Thyroid gland (tissue), 4 donors: ENCODE measurements around the gene SLC25A6.

Source experiments
- POLR2A ChIP-seq, 2 donors: fragments of 450-650 bp; IDR thresholded peaks; one replicate each; pipeline ENCODE4 v1.6.1; 2017; ENCODE audit warnings: antibody characterized with exemption in 2 of 2, mild to moderate bottlenecking in 2 of 2, moderate library complexity in 1 of 2
- TF ChIP-seq, protein P1 (sequence below), 6 experiments: fragments of 200-600 bp in 3 of 6; fragments of 450-650 bp in 3 of 6; sonication (generic) in 3 of 6; IDR thresholded peaks; one replicate each; pipeline ENCODE4 v1.5.1; 2016 to 2019; ENCODE audit warnings: antibody characterized with exemption in 6 of 6, mild to moderate bottlenecking in 2 of 6, inconsistent platforms in 1 of 6, moderate library complexity in 1 of 6

DNA sequence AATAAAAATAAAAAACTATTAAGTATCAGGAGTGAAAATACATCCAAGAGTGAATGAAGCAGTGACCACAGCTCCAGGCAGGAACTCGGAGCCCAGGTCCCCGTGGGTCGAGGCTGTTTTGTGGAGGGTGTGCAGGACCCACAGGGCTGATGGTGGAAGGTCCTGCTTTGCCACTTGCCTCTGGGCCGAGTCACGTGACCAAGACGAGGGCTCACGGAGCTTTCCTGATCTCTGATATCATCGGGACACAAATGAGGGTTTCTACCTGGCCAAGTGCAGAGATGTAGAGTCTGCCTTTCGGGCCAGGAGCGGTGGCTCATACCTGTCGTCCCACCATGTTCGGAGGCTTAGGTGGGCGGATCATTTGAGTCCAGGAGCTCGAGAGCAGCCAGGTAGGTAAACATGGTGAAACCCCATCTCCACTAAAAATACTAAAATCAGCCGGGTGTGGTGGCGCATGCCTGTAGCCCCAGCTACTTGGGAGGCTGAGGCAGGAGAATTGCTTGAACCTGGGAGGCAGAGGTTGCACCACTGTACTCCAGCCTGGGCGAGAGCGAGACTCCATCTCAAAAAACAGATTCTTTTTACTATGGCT lies 7.2 kb downstream of the SLC25A6 start:
- TF ChIP-seq, protein P1, sequence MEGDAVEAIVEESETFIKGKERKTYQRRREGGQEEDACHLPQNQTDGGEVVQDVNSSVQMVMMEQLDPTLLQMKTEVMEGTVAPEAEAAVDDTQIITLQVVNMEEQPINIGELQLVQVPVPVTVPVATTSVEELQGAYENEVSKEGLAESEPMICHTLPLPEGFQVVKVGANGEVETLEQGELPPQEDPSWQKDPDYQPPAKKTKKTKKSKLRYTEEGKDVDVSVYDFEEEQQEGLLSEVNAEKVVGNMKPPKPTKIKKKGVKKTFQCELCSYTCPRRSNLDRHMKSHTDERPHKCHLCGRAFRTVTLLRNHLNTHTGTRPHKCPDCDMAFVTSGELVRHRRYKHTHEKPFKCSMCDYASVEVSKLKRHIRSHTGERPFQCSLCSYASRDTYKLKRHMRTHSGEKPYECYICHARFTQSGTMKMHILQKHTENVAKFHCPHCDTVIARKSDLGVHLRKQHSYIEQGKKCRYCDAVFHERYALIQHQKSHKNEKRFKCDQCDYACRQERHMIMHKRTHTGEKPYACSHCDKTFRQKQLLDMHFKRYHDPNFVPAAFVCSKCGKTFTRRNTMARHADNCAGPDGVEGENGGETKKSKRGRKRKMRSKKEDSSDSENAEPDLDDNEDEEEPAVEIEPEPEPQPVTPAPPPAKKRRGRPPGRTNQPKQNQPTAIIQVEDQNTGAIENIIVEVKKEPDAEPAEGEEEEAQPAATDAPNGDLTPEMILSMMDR (IDR thresholded peaks at IDR 0.05), result no peak
- TF ChIP-seq POLR2A (IDR thresholded peaks at IDR 0.05), result no peak
